ENCODE data around the gene RNASE13.

DNA sequence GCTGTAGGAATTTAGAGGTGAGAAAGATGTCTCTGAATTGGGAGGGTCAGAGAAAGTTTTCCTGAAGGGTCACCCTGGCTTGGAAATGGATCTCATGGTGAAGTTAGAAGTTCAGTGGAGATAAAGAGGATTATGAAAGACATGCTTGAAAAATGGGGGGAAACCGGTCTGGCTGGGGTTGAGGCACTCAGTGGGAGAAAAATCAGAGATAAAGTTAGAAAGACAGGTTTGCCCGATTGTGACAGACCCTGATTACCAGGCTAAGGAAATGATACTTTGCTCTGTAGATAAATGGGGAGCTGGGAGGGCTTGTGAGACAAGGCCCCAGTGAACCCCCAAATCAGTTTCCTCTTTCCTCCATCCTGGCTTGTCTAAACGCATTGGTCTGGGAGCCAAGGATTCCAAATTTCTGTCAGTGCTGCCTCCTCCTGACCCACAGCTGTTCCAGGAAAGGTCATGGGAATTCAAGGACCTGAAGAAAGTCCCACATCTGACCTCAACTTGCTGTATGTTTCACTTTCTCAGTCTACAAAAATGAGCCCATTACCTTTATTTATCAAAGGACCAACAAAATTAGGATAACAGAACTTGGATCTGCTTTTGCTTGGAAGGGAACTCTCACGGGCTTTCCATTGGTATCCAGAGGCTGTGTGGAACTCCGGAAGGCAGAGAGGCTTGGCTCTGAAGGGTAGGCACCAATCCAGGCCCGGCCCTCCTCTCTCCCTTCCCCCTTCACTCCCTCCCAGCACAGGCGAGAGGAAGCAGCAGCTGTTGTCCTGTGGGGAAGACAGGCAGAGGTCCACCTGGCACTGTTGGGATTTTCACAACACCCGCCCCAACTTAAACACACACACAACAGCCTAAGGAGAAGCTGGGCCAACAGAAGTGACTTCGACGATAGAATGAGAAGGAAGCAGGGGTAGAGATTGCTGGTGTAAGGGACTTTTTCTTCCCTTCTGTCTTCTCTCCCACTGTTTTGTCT, 4.1 kb upstream of the RNASE13 start:
- TF ChIP-seq, protein P1, sequence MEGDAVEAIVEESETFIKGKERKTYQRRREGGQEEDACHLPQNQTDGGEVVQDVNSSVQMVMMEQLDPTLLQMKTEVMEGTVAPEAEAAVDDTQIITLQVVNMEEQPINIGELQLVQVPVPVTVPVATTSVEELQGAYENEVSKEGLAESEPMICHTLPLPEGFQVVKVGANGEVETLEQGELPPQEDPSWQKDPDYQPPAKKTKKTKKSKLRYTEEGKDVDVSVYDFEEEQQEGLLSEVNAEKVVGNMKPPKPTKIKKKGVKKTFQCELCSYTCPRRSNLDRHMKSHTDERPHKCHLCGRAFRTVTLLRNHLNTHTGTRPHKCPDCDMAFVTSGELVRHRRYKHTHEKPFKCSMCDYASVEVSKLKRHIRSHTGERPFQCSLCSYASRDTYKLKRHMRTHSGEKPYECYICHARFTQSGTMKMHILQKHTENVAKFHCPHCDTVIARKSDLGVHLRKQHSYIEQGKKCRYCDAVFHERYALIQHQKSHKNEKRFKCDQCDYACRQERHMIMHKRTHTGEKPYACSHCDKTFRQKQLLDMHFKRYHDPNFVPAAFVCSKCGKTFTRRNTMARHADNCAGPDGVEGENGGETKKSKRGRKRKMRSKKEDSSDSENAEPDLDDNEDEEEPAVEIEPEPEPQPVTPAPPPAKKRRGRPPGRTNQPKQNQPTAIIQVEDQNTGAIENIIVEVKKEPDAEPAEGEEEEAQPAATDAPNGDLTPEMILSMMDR (conservative IDR thresholded peaks at IDR 0.05; ENCODE audit: low read depth, low read length), result no peak
- TF ChIP-seq RAD21 (IDR thresholded peaks at IDR 0.05; ENCODE audit: low read length), result no peak
- TF ChIP-seq MAFK (IDR thresholded peaks at IDR 0.05; ENCODE audit: low read depth, low read length), result no peak
- no peak for TF ChIP-seq POLR2A (IDR thresholded peaks at IDR 0.05; ENCODE audit: low read depth, low read length)
- peak; percentile 17; the same call in 1 of the 2 replicates for TF ChIP-seq MAZ (IDR thresholded peaks at IDR 0.05; ENCODE audit: borderline replicate concordance, low read depth, low read length)
- no peak for TF ChIP-seq NFE2L2 (IDR thresholded peaks at IDR 0.05; ENCODE audit: low read depth, low read length)
- TF ChIP-seq MXI1 (IDR thresholded peaks at IDR 0.05; ENCODE audit: borderline replicate concordance, low read depth, low read length), result no peak
- no peak for TF ChIP-seq BHLHE40 (IDR thresholded peaks at IDR 0.05; ENCODE audit: low read depth, low read length)

Measured in IMR-90 (cell line).